SJSA1 (cell line): ENCODE measurements around the gene COX15. TPM values are rescaled to one million over a fixed set of nuclear protein-coding genes. Genes with fewer than 3 reads are reported as not detected.
A peak's percentile ranks its signal among the peaks of the same experiment; 100 is the strongest.

Source experiments
- DNase-seq, 2 experiments: peaks; one replicate each; pipeline ENCODE4 v3.0.0-alpha.2; 2015 to 2020; ENCODE audit warnings: low spot score in 2 of 2, low read depth in 1 of 2
- H3K27ac ChIP-seq: fragments of 250-450 bp; sonication (Bioruptor Pico); 2 replicates; pipeline ENCODE4 v1.5.1; 2020; ENCODE audit warnings: mild to moderate bottlenecking, moderate library complexity
- H3K27me3 ChIP-seq: fragments of 250-450 bp; sonication (Bioruptor Pico); replicated peaks from 2 replicates; pipeline ENCODE4 v1.5.1; 2020; ENCODE audit warnings: mild to moderate bottlenecking, moderate library complexity
- H3K36me3 ChIP-seq: fragments of 250-450 bp; sonication (Bioruptor Pico); 2 replicates; pipeline ENCODE4 v1.5.1; 2020; ENCODE audit warnings: mild to moderate bottlenecking
- H3K4me1 ChIP-seq: fragments of 250-450 bp; sonication (Bioruptor Pico); replicated peaks from 2 replicates; pipeline ENCODE4 v1.6.1; 2021; ENCODE audit warnings: mild to moderate bottlenecking
- H3K4me3 ChIP-seq: fragments of 250-450 bp; sonication (Bioruptor Pico); 2 replicates; pipeline ENCODE4 v1.5.1; 2020; ENCODE audit warnings: mild to moderate bottlenecking
- H3K9me3 ChIP-seq: fragments of 250-450 bp; sonication (Bioruptor Pico); replicated peaks from 2 replicates; pipeline ENCODE4 v1.5.1; 2020; ENCODE audit warnings: mild to moderate bottlenecking
- total RNA-seq: library from RNA; depleted of rRNA; stranded (reverse); fragments of >200 nt; shearing (Covaris generic); gene quantifications from 2 replicates; pipeline ENCODE4 v1.2.3, GENCODE V29; 2014

The COX15 gene
- total RNA-seq, 1 experiment from 2014 or later, result 35.0 TPM

- Histone ChIP-seq H3K9me3 (no peaks in the 10 kb centered on the region), H3K36me3 (peaks cover 81% of the 10 kb centered on the region), H3K4me1 (no peaks in the 10 kb centered on the region), H3K4me3 (no peak overlapping the region), H3K27ac (no peak overlapping the region), H3K27me3 (no peaks in the 10 kb centered on the region)
- no peak for DNase-seq
Measured at GRCh38 chr10:99720387-99720786, 11.5 kb downstream of the COX15 start.

- Histone ChIP-seq H3K27ac (no peak overlapping the region), H3K4me3 (no peak overlapping the region), H3K4me1 (no peaks in the 10 kb centered on the region), H3K9me3 (no peaks in the 10 kb centered on the region), H3K27me3 (no peaks in the 10 kb centered on the region), H3K36me3 (peaks cover 87% of the 10 kb centered on the region)
- DNase-seq, result no peak
Measured at GRCh38 chr10:99714446-99714845, 17.5 kb downstream of the COX15 start.

GRCh38 chr10:99711129-99711719 is 20.7 kb downstream of the COX15 start:
- peak in 1 of 2 experiments; percentile 38 for DNase-seq
- H3K9me3 ChIP-seq, result no peaks in the 10 kb centered on the region
- no peak overlapping the region for H3K27ac ChIP-seq
- no peak overlapping the region for H3K4me3 ChIP-seq
- H3K4me1 ChIP-seq, result no peaks in the 10 kb centered on the region
- peaks cover 86% of the 10 kb centered on the region for H3K36me3 ChIP-seq
- no peaks in the 10 kb centered on the region for H3K27me3 ChIP-seq

GRCh38 chr10:99709480-99710229 is 22.3 kb downstream of the COX15 start:
- Histone ChIP-seq H3K27ac (no peak overlapping the region), H3K9me3 (no peaks in the 10 kb centered on the region), H3K4me3 (no peak overlapping the region), H3K27me3 (no peaks in the 10 kb centered on the region), H3K36me3 (peaks cover 88% of the 10 kb centered on the region), H3K4me1 (no peaks in the 10 kb centered on the region)
- DNase-seq, result no peak

GRCh38 chr10:99708428-99709012 is 23.4 kb downstream of the COX15 start:
- H3K27ac ChIP-seq, result peak overlapping the region; percentile 15; the same call in 1 of the 2 replicates
- no peaks in the 10 kb centered on the region for H3K4me1 ChIP-seq
- no peak for DNase-seq
- no peak overlapping the region for H3K4me3 ChIP-seq
- no peaks in the 10 kb centered on the region for H3K27me3 ChIP-seq
- H3K36me3 ChIP-seq, result peaks cover 88% of the 10 kb centered on the region
- no peaks in the 10 kb centered on the region for H3K9me3 ChIP-seq

GRCh38 chr10:99700649-99701048 is 31.3 kb downstream of the COX15 start:
- DNase-seq, result no peak
- H3K4me3 ChIP-seq, result no peak overlapping the region
- peaks cover 5% of the 10 kb centered on the region for H3K4me1 ChIP-seq
- H3K9me3 ChIP-seq, result no peaks in the 10 kb centered on the region
- H3K36me3 ChIP-seq, result peaks cover 87% of the 10 kb centered on the region
- H3K27me3 ChIP-seq, result no peaks in the 10 kb centered on the region
- no peak overlapping the region for H3K27ac ChIP-seq

DNA sequence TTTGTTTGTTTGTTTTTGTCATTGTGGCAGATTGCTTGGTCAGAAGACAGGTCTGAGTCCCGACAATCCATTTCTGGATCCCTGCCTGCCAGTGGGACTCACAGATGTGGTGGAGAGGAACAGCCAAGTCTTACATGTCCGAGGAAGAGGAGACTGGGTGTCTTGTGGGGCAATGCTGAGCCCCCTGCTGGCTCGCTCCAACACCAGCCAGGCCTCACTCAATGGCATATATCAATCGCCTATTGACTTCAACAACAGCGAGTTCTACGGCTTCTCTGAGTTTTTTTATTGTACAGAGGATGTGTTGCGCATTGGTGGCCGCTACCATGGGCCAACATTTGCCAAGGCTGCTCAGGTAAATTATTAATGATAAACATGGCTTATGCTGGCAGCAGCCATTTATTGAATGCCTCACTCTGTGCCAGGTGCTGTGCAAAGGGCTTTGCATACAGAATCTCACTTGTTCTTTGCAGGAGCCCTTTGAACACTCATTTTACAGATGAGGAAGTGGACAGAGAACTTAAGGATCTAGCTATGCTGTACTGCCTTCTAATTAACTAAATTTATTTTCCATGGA is 33.3 kb downstream of the COX15 start:
- no peaks in the 10 kb centered on the region for H3K9me3 ChIP-seq
- H3K27ac ChIP-seq, result no peak overlapping the region
- H3K36me3 ChIP-seq, result peaks cover 77% of the 10 kb centered on the region
- peaks cover 26% of the 10 kb centered on the region for H3K4me1 ChIP-seq
- DNase-seq, result no peak
- no peak overlapping the region for H3K4me3 ChIP-seq
- H3K27me3 ChIP-seq, result no peaks in the 10 kb centered on the region

DNA sequence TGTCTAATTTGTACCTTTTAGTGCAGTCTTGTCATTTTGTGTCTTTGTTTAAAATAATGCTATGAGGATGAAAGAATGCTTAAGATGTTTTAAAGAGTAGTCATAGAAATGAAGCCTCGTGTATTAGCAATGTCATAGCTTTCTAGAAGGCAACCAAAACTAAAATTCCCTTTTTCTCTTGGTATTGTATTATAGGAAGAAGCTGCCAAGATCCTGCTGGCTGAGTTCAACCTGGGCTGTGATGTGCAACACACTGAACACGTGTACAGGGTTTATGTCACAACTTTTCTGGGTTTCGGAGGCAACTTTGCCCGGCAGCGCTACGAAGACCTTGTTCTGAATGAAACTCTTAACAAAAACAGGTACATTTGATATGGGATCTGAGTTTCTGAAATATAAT is 36.2 kb downstream of the COX15 start:
- Histone ChIP-seq H3K4me3 (no peak overlapping the region), H3K4me1 (peaks cover 28% of the 10 kb centered on the region), H3K27me3 (no peaks in the 10 kb centered on the region), H3K9me3 (no peaks in the 10 kb centered on the region), H3K36me3 (peaks cover 73% of the 10 kb centered on the region), H3K27ac (peak overlapping the region; percentile 96)
- DNase-seq, result no peak

DNA sequence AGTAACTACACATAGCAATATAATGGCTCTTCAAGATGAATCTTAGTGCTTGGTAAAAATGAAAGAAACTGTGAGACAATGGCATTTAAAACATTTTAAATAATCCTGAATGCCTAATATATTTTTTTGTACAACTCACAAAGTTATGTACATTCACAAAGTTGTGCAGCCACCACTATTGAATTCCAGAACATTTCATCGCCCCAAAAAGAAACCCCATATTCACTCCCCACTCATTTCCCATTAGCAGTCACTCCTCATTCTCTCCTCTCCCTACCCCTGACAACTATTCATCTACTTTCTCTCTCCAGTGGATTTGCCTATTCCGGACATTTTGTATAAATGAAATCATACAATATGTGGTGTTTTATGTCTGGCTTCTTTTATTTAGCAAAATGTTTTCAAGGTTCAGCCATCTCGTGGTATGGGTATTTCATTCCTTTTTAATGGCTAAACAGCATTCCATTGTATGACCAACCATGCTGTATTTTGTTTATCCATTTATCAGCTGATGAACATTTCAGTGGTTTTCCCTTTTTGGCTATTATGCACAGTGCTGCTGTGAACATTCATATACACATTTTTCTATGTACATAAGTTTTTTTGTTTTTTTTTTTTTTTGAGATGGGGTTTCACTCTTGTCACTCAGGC is 37.9 kb downstream of the COX15 start:
- H3K27ac ChIP-seq, result peak overlapping the region; percentile 96
- no peaks in the 10 kb centered on the region for H3K9me3 ChIP-seq
- no peaks in the 10 kb centered on the region for H3K27me3 ChIP-seq
- H3K36me3 ChIP-seq, result peaks cover 74% of the 10 kb centered on the region
- DNase-seq, result peak in 1 of 2 experiments; percentile 75
- H3K4me1 ChIP-seq, result peaks cover 28% of the 10 kb centered on the region
- no peak overlapping the region for H3K4me3 ChIP-seq

- Histone ChIP-seq H3K36me3 (peaks cover 43% of the 10 kb centered on the region), H3K4me3 (no peak overlapping the region), H3K4me1 (peaks cover 17% of the 10 kb centered on the region), H3K27ac (no peak overlapping the region), H3K9me3 (peaks cover 4% of the 10 kb centered on the region; the same call in 1 of the 2 replicates), H3K27me3 (no peaks in the 10 kb centered on the region)
- DNase-seq, result no peak
Measured at GRCh38 chr10:99689461-99689860, 42.5 kb downstream of the COX15 start.

DNA sequence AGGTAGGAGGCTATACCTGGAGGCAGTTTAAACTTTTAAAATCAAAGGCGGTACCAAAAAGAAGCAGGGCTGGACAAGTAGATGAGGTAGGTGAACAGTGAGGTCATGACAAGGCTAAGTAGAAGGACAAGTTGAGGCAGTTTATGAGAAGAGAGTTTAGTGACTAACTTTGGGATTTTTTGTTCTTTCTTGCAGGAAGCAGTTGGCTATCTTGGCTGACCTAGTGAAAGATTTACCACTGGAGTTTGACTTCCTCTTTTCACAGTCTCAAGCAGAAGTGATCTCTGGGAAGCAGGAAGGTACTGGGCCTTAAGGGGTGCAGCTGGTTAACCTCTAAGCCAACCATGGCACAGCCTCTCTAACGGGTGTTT is 46.3 kb downstream of the COX15 start:
- no peak for DNase-seq
- Histone ChIP-seq H3K36me3 (peaks cover 33% of the 10 kb centered on the region), H3K4me3 (no peak overlapping the region), H3K4me1 (peaks cover 6% of the 10 kb centered on the region; the same call in 1 of the 2 replicates), H3K9me3 (peaks cover 4% of the 10 kb centered on the region; the same call in 1 of the 2 replicates), H3K27ac (no peak overlapping the region), H3K27me3 (no peaks in the 10 kb centered on the region)

DNA sequence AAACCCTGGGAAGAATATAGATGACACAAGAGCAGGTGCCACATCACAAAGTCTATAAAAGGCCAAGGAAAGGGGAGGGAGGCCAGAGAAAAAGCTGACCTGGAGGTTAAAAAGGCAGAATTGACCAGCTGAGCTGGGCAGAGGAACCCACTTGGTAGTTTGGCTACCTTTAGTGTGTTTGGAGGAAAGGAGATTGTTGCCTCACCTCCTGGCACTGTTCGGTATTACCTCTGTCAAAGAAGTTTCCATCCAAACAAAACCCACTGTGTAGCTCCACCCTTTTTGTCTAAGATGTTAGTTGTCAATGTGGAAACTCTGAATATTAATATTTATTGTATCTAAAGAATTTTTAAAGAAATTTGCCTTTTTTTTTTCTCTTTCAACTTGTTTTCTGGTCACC is 49.2 kb downstream of the COX15 start:
- Histone ChIP-seq H3K27ac (no peak overlapping the region), H3K4me3 (no peak overlapping the region)
- no peak for DNase-seq

More for the DNA sequence above, 49.2 kb downstream of the COX15 start:
- Histone ChIP-seq H3K27me3 (no peaks in the 10 kb centered on the region), H3K9me3 (peaks cover 4% of the 10 kb centered on the region; the same call in 1 of the 2 replicates), H3K36me3 (peaks cover 38% of the 10 kb centered on the region), H3K4me1 (peaks cover 6% of the 10 kb centered on the region; the same call in 1 of the 2 replicates)
